HG02970 (cell line): Measurements from ENCODE around the gene TSN.
"Not testable (repeated sequence)": the region's sequence is repeated elsewhere in the genome, so short reads cannot be mapped to it uniquely, and the experiment has no call there.

Experiments used
- ATAC-seq: cut with Tn5 transposase; IDR thresholded peaks from one replicate; pipeline ENCODE4 v1.9.1; 2021; ENCODE audit warnings: mild to moderate bottlenecking, moderate library complexity, moderate number of reproducible peaks; ENCODE audit not compliant: unreplicated experiment, low FRiP score

TSN gene

GRCh38 chr2:121794233-121794632 lies 38.8 kb downstream of the TSN start:
- no peak for ATAC-seq

GRCh38 chr2:121796239-121796638 lies 40.8 kb downstream of the TSN start:
- ATAC-seq = no peak

GRCh38 chr2:121798617-121799016 lies 43.2 kb downstream of the TSN start:
- no peak for ATAC-seq

GRCh38 chr2:121801916-121802315 lies 46.5 kb downstream of the TSN start:
- no peak for ATAC-seq

- ATAC-seq = no peak
Measured at GRCh38 chr2:121803503-121803902, 48.1 kb downstream of the TSN start.

GRCh38 chr2:121804340-121804739 lies 48.9 kb downstream of the TSN start:
- no peak for ATAC-seq

GRCh38 chr2:121804997-121805765 lies 49.7 kb downstream of the TSN start:
- ATAC-seq = no peak

GRCh38 chr2:121805766-121806143 lies 50.3 kb downstream of the TSN start:
- no peak for ATAC-seq

GRCh38 chr2:121807771-121808170 lies 52.3 kb downstream of the TSN start:
- ATAC-seq = not testable (repeated sequence)

GRCh38 chr2:121809607-121810006 lies 54.2 kb downstream of the TSN start:
- ATAC-seq = no peak

- ATAC-seq = no peak
Measured at GRCh38 chr2:121810959-121811853, 55.8 kb downstream of the TSN start.

- not testable (repeated sequence) for ATAC-seq
Measured at GRCh38 chr2:121813083-121813482, 57.6 kb downstream of the TSN start.

- ATAC-seq = no peak
Measured at GRCh38 chr2:121815216-121815615, 59.8 kb downstream of the TSN start.

GRCh38 chr2:121816797-121817196 lies 61.3 kb downstream of the TSN start:
- no peak for ATAC-seq

GRCh38 chr2:121817304-121817703 lies 61.9 kb downstream of the TSN start:
- ATAC-seq = not testable (repeated sequence)
